SK-N-MC (cell line): ENCODE measurements around the gene TINAG.
A peak's percentile ranks its signal among the peaks of the same experiment; 100 is the strongest.

Experiments
- DNase-seq: peaks from one replicate; pipeline ENCODE4 v3.0.0-alpha.2; 2011; ENCODE audit warnings: low read depth, low spot score
- H3K27ac ChIP-seq: fragments of 200-600 bp; sonication (generic); 2 replicates; pipeline ENCODE4 v1.5.1; 2016; ENCODE audit warnings: mixed run types
- H3K36me3 ChIP-seq: fragments of 200-600 bp; sonication (generic); 2 replicates; pipeline ENCODE4 v1.6.1; 2017; ENCODE audit warnings: antibody characterized with exemption, low read length, mixed read lengths; ENCODE audit not compliant: insufficient read depth
- H3K4me3 ChIP-seq: fragments of 200-600 bp; sonication (generic); 2 replicates; pipeline ENCODE4 v1.5.1; 2016
- H3K9ac ChIP-seq: fragments of 200-600 bp; sonication (generic); 2 replicates; pipeline ENCODE4 v1.8.0; 2017; ENCODE audit warnings: mixed run types, mixed read lengths; ENCODE audit not compliant: insufficient read length
- H3K9me3 ChIP-seq: fragments of 200-600 bp; sonication (generic); 2 replicates; pipeline ENCODE4 v1.6.1; 2017; ENCODE audit warnings: low read depth, mild to moderate bottlenecking, antibody characterized with exemption, low read length, moderate library complexity, mixed read lengths
- EZH2 ChIP-seq: fragments of 200-600 bp; sonication (generic); IDR thresholded peaks from one replicate; pipeline ENCODE4 v1.6.1; 2017; ENCODE audit warnings: antibody characterized with exemption
- FOXP2 ChIP-seq: optimal IDR thresholded peaks from 2 replicates; pipeline ENCODE3; 2011; ENCODE audit warnings: mild to moderate bottlenecking, moderate library complexity; ENCODE audit not compliant: insufficient read depth; ENCODE audit errors: extremely low read length, control extremely low read depth
- POLR2AphosphoS5 ChIP-seq: IDR thresholded peaks from 2 replicates; pipeline ENCODE4 v1.6.1; 2012; ENCODE audit warnings: mild to moderate bottlenecking, low read depth, low read length, borderline replicate concordance

Gene TINAG

DNA sequence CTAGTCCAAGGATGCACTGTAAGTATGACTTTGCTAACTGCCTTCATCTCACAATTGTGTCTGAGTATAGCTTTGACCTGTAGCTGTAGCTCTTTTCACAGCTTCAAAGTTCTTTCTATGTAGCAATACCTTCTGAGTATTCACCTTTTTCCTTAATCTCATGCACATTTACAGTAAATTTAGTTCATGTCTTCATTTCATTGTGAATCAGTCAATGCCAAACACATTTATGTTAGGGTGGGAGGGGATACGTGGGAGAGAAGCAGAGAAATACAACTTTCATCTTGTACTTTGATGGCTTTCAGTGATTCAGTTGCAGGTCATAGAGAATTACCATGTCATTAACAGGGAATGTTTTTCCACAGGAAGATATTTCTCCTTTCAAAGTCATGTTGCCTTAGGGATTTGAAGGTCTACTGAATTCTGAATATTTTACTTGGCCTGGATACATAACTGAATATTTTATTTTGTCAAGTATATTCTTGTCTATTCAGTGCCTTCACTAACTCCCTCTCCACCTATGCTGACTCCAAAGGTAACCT is 119.2 kb downstream of the TINAG start:
- TF ChIP-seq FOXP2 (no peak), POLR2AphosphoS5 (no peak), EZH2 (no peak)
- no peak for DNase-seq

GRCh38 chr6:54428431-54428830 is 120.2 kb downstream of the TINAG start:
- no peak for TF ChIP-seq FOXP2
- no peak for TF ChIP-seq POLR2AphosphoS5
- TF ChIP-seq EZH2, result no peak
- H3K9me3 ChIP-seq, result no peaks in the 10 kb centered on the region
- no peaks in the 10 kb centered on the region for H3K36me3 ChIP-seq
- no peak overlapping the region for H3K4me3 ChIP-seq
- H3K9ac ChIP-seq, result no peak overlapping the region
- no peak for DNase-seq
- no peak overlapping the region for H3K27ac ChIP-seq

More for the DNA sequence above, 119.2 kb downstream of the TINAG start:
- Histone ChIP-seq H3K9ac (no peak overlapping the region), H3K27ac (no peak overlapping the region), H3K9me3 (no peaks in the 10 kb centered on the region), H3K36me3 (no peaks in the 10 kb centered on the region), H3K4me3 (no peak overlapping the region)

- no peak for TF ChIP-seq EZH2
- no peak for TF ChIP-seq FOXP2
- peak; percentile 29; the same call in 1 of the 2 replicates for TF ChIP-seq POLR2AphosphoS5
- Histone ChIP-seq H3K9me3 (no peaks in the 10 kb centered on the region), H3K36me3 (no peaks in the 10 kb centered on the region), H3K27ac (no peak overlapping the region), H3K9ac (no peak overlapping the region), H3K4me3 (no peak overlapping the region)
- DNase-seq, result peak; percentile 32
These were observed 123.2 kb downstream of the TINAG start for GRCh38 chr6:54431466-54431865.
